ENCODE measurements around the gene POC1A.

The POC1A gene

DNA sequence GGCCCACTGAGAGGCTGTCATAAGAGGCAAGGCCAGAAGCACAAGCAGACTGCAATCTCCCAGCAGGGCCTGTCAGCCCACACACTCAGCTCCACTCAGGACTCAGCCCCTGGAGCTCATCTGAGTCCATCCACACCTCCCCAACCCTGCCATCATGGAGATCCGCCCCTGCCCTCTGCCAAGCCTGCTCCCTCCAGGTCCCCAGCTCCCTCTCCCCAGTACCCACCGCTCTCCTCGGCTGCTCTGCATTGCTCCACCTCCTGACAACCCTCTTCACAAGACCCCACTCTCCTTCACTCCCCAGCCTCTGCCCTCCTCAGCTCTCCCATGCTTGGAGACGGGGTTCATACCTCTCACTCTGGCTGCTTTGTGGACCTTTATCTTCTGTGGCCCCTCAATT, 11.1 kb downstream of the POC1A start:
- Histone ChIP-seq H3K9me3 (ENCODE audit: control insufficient read depth, insufficient read depth, low read length) (no peaks in the 10 kb centered on the region), H3K4me1 (ENCODE audit: control insufficient read depth, low read length) (peaks cover 7% of the 10 kb centered on the region), H3K27ac (ENCODE audit: low read depth, low read length) (no peak overlapping the region), H3K9me2 (replicated peaks; ENCODE audit: control insufficient read depth, low read length) (no peaks in the 10 kb centered on the region), H3K79me2 (ENCODE audit: control insufficient read depth, low read length) (peaks cover 5% of the 10 kb centered on the region; the same call in 1 of the 2 replicates), H3K27me3 (ENCODE audit: control insufficient read depth, low read length) (no peaks in the 10 kb centered on the region), H3F3A (ENCODE audit: control insufficient read depth, insufficient read depth) (no peaks in the 10 kb centered on the region), H3K4me2 (ENCODE audit: low read length) (no peak overlapping the region), H4K20me1 (ENCODE audit: control insufficient read depth, insufficient read depth, low read depth, low read length) (peaks cover 4% of the 10 kb centered on the region; the same call in 1 of the 2 replicates), H3K36me3 (ENCODE audit: control insufficient read depth, low read length) (peaks cover 68% of the 10 kb centered on the region), H3K4me3 (ENCODE audit: low read length) (no peak overlapping the region)
- TF ChIP-seq, protein P1, sequence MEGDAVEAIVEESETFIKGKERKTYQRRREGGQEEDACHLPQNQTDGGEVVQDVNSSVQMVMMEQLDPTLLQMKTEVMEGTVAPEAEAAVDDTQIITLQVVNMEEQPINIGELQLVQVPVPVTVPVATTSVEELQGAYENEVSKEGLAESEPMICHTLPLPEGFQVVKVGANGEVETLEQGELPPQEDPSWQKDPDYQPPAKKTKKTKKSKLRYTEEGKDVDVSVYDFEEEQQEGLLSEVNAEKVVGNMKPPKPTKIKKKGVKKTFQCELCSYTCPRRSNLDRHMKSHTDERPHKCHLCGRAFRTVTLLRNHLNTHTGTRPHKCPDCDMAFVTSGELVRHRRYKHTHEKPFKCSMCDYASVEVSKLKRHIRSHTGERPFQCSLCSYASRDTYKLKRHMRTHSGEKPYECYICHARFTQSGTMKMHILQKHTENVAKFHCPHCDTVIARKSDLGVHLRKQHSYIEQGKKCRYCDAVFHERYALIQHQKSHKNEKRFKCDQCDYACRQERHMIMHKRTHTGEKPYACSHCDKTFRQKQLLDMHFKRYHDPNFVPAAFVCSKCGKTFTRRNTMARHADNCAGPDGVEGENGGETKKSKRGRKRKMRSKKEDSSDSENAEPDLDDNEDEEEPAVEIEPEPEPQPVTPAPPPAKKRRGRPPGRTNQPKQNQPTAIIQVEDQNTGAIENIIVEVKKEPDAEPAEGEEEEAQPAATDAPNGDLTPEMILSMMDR (IDR thresholded peaks at IDR 0.05; ENCODE audit: low read depth, low read length, poor library complexity, severe bottlenecking) = no peak
- TF ChIP-seq EZH2phosphoT487 (IDR thresholded peaks at IDR 0.05; ENCODE audit: borderline replicate concordance, low read length) = no peak

DNA sequence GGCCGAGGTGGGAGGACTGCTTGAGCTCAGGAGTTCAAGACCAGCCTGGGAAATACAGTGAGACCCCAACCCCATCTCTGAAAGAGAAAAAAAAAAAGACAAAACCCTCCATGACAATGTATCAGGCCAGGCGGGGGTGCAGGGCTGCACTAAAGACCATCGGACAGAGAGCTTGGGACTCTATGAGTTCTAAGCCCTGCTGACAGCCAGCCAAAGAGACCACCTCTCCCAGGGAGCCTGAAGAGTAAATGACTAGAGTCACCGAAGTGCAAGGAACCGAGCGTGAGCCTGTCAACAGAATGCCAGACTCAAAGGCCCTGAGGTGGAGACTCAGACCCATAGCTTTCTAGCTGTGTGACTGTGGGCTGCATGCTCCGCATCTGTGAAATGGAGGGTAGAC, 12.5 kb downstream of the POC1A start:
- Histone ChIP-seq H3K9me3 (ENCODE audit: control insufficient read depth, insufficient read depth, low read length) (no peaks in the 10 kb centered on the region), H3K27me3 (ENCODE audit: control insufficient read depth, low read length) (no peaks in the 10 kb centered on the region), H4K20me1 (ENCODE audit: control insufficient read depth, insufficient read depth, low read depth, low read length) (peaks cover 4% of the 10 kb centered on the region; the same call in 1 of the 2 replicates), H3K4me2 (ENCODE audit: low read length) (no peak overlapping the region), H3K9me2 (replicated peaks; ENCODE audit: control insufficient read depth, low read length) (no peaks in the 10 kb centered on the region), H3K4me1 (ENCODE audit: control insufficient read depth, low read length) (peaks cover 7% of the 10 kb centered on the region), H3K27ac (ENCODE audit: low read depth, low read length) (no peak overlapping the region), H3F3A (ENCODE audit: control insufficient read depth, insufficient read depth) (no peaks in the 10 kb centered on the region), H3K36me3 (ENCODE audit: control insufficient read depth, low read length) (peaks cover 73% of the 10 kb centered on the region), H3K79me2 (ENCODE audit: control insufficient read depth, low read length) (peaks cover 5% of the 10 kb centered on the region; the same call in 1 of the 2 replicates), H3K4me3 (ENCODE audit: low read length) (no peak overlapping the region)
- TF ChIP-seq, protein P1 (IDR thresholded peaks at IDR 0.05; ENCODE audit: low read depth, low read length, poor library complexity, severe bottlenecking) = no peak
- TF ChIP-seq EZH2phosphoT487 (IDR thresholded peaks at IDR 0.05; ENCODE audit: borderline replicate concordance, low read length) = no peak

DNA sequence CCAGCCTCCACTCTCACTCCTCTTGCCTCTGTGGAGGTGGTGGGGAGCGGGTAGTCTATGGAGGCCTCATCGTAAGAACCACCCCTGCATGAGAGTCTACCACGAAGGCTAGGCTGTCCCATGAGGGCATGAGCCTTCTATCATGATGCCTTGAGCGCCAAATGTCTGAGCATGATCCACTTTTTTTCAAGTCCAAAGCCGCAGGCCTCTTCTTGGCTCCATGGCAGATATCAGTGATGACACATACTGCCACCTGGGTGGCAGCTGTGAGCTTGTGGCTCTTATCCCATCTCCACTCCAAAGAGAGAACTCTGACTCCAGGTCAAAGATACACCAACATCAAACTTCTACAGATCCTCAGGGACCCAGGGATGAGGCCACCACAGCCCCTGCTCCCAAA, 13.5 kb downstream of the POC1A start:
- Histone ChIP-seq H3K9me3 (ENCODE audit: control insufficient read depth, insufficient read depth, low read length) (no peaks in the 10 kb centered on the region), H3K27ac (ENCODE audit: low read depth, low read length) (no peak overlapping the region), H3K9me2 (replicated peaks; ENCODE audit: control insufficient read depth, low read length) (no peaks in the 10 kb centered on the region), H3K36me3 (ENCODE audit: control insufficient read depth, low read length) (peaks cover 69% of the 10 kb centered on the region), H3K4me3 (ENCODE audit: low read length) (no peak overlapping the region), H4K20me1 (ENCODE audit: control insufficient read depth, insufficient read depth, low read depth, low read length) (peaks cover 4% of the 10 kb centered on the region; the same call in 1 of the 2 replicates), H3K27me3 (ENCODE audit: control insufficient read depth, low read length) (no peaks in the 10 kb centered on the region), H3K4me2 (ENCODE audit: low read length) (no peak overlapping the region), H3F3A (ENCODE audit: control insufficient read depth, insufficient read depth) (no peaks in the 10 kb centered on the region), H3K79me2 (ENCODE audit: control insufficient read depth, low read length) (peaks cover 5% of the 10 kb centered on the region; the same call in 1 of the 2 replicates), H3K4me1 (ENCODE audit: control insufficient read depth, low read length) (peaks cover 7% of the 10 kb centered on the region)
- TF ChIP-seq, protein P1 (IDR thresholded peaks at IDR 0.05; ENCODE audit: low read depth, low read length, poor library complexity, severe bottlenecking) = no peak
- no peak for TF ChIP-seq EZH2phosphoT487 (IDR thresholded peaks at IDR 0.05; ENCODE audit: borderline replicate concordance, low read length)
